ENCODE results near the gene COL5A1.
A peak's percentile ranks its signal among the peaks of the same experiment; 100 is the strongest.

The COL5A1 gene

GRCh38 chr9:134690301-134690751, 48.7 kb downstream of the COL5A1 start:
- H3K4me3 Mint-ChIP-seq, result no peak overlapping the region
- ATAC-seq, result no peak
- H3K27me3 Mint-ChIP-seq, result peaks cover 15% of the 10 kb centered on the region
- no peaks in the 10 kb centered on the region for H3K4me1 Mint-ChIP-seq
- no peaks in the 10 kb centered on the region for H3K9me3 Mint-ChIP-seq
- H3K27ac Mint-ChIP-seq, result no peak overlapping the region
- H3K36me3 Mint-ChIP-seq, result no peaks in the 10 kb centered on the region

GRCh38 chr9:134690946-134691694, 49.5 kb downstream of the COL5A1 start:
- Mint-ChIP-seq H3K27me3 (peaks cover 15% of the 10 kb centered on the region), H3K4me3 (no peak overlapping the region), H3K4me1 (no peaks in the 10 kb centered on the region), H3K27ac (no peak overlapping the region), H3K36me3 (no peaks in the 10 kb centered on the region), H3K9me3 (no peaks in the 10 kb centered on the region)
- no peak for ATAC-seq

- Mint-ChIP-seq H3K36me3 (no peaks in the 10 kb centered on the region), H3K4me3 (no peak overlapping the region), H3K27me3 (peaks cover 15% of the 10 kb centered on the region), H3K27ac (no peak overlapping the region), H3K9me3 (no peaks in the 10 kb centered on the region), H3K4me1 (no peaks in the 10 kb centered on the region)
- no peak for ATAC-seq
These were observed 50.3 kb downstream of the COL5A1 start for GRCh38 chr9:134691695-134692572.

GRCh38 chr9:134692573-134692860, 50.9 kb downstream of the COL5A1 start:
- H3K4me1 Mint-ChIP-seq, result no peaks in the 10 kb centered on the region
- ATAC-seq, result no peak
- no peak overlapping the region for H3K27ac Mint-ChIP-seq
- H3K4me3 Mint-ChIP-seq, result no peak overlapping the region
- no peaks in the 10 kb centered on the region for H3K9me3 Mint-ChIP-seq
- peaks cover 15% of the 10 kb centered on the region for H3K27me3 Mint-ChIP-seq
- H3K36me3 Mint-ChIP-seq, result no peaks in the 10 kb centered on the region

GRCh38 chr9:134693011-134693410, 51.4 kb downstream of the COL5A1 start:
- no peak for ATAC-seq
- Mint-ChIP-seq H3K27me3 (peaks cover 15% of the 10 kb centered on the region), H3K4me1 (no peaks in the 10 kb centered on the region), H3K9me3 (no peaks in the 10 kb centered on the region), H3K36me3 (no peaks in the 10 kb centered on the region), H3K27ac (no peak overlapping the region), H3K4me3 (no peak overlapping the region)

GRCh38 chr9:134693641-134694367, 52.2 kb downstream of the COL5A1 start:
- H3K27ac Mint-ChIP-seq, result no peak overlapping the region
- H3K27me3 Mint-ChIP-seq, result peaks cover 15% of the 10 kb centered on the region
- no peaks in the 10 kb centered on the region for H3K4me1 Mint-ChIP-seq
- no peak overlapping the region for H3K4me3 Mint-ChIP-seq
- H3K9me3 Mint-ChIP-seq, result no peaks in the 10 kb centered on the region
- H3K36me3 Mint-ChIP-seq, result no peaks in the 10 kb centered on the region
- ATAC-seq, result peak; percentile 40

GRCh38 chr9:134694368-134694665, 52.7 kb downstream of the COL5A1 start:
- H3K4me1 Mint-ChIP-seq, result no peaks in the 10 kb centered on the region
- no peak for ATAC-seq
- no peak overlapping the region for H3K4me3 Mint-ChIP-seq
- no peaks in the 10 kb centered on the region for H3K9me3 Mint-ChIP-seq
- no peak overlapping the region for H3K27ac Mint-ChIP-seq
- H3K27me3 Mint-ChIP-seq, result peaks cover 15% of the 10 kb centered on the region
- no peaks in the 10 kb centered on the region for H3K36me3 Mint-ChIP-seq

GRCh38 chr9:134694714-134695113, 53.1 kb downstream of the COL5A1 start:
- no peaks in the 10 kb centered on the region for H3K36me3 Mint-ChIP-seq
- no peaks in the 10 kb centered on the region for H3K4me1 Mint-ChIP-seq
- H3K4me3 Mint-ChIP-seq, result no peak overlapping the region
- H3K27me3 Mint-ChIP-seq, result peaks cover 15% of the 10 kb centered on the region
- no peak overlapping the region for H3K27ac Mint-ChIP-seq
- no peaks in the 10 kb centered on the region for H3K9me3 Mint-ChIP-seq
- peak; percentile 6 for ATAC-seq

GRCh38 chr9:134695144-134695543, 53.5 kb downstream of the COL5A1 start:
- Mint-ChIP-seq H3K4me3 (no peak overlapping the region), H3K27me3 (peaks cover 11% of the 10 kb centered on the region), H3K36me3 (no peaks in the 10 kb centered on the region), H3K4me1 (no peaks in the 10 kb centered on the region), H3K9me3 (no peaks in the 10 kb centered on the region), H3K27ac (no peak overlapping the region)
- ATAC-seq, result no peak

- H3K27me3 Mint-ChIP-seq, result peaks cover 9% of the 10 kb centered on the region
- H3K9me3 Mint-ChIP-seq, result no peaks in the 10 kb centered on the region
- no peak overlapping the region for H3K27ac Mint-ChIP-seq
- H3K4me3 Mint-ChIP-seq, result no peak overlapping the region
- no peak for ATAC-seq
- no peaks in the 10 kb centered on the region for H3K4me1 Mint-ChIP-seq
- no peaks in the 10 kb centered on the region for H3K36me3 Mint-ChIP-seq
These were observed 54.8 kb downstream of the COL5A1 start for GRCh38 chr9:134696433-134696832.

- no peaks in the 10 kb centered on the region for H3K4me1 Mint-ChIP-seq
These were observed 56.5 kb downstream of the COL5A1 start for GRCh38 chr9:134698111-134698510.

GRCh38 chr9:134698587-134699342, 57.2 kb downstream of the COL5A1 start:
- Mint-ChIP-seq H3K4me3 (no peak overlapping the region), H3K9me3 (no peaks in the 10 kb centered on the region), H3K27ac (no peak overlapping the region), H3K36me3 (no peaks in the 10 kb centered on the region), H3K4me1 (no peaks in the 10 kb centered on the region), H3K27me3 (peaks cover 9% of the 10 kb centered on the region)
- peak; percentile 14 for ATAC-seq

More at GRCh38 chr9:134698111-134698510, 56.5 kb downstream of the COL5A1 start:
- no peak overlapping the region for H3K4me3 Mint-ChIP-seq
- no peak overlapping the region for H3K27ac Mint-ChIP-seq
- peaks cover 9% of the 10 kb centered on the region for H3K27me3 Mint-ChIP-seq
- H3K36me3 Mint-ChIP-seq, result no peaks in the 10 kb centered on the region
- H3K9me3 Mint-ChIP-seq, result no peaks in the 10 kb centered on the region
- ATAC-seq, result no peak

- no peak overlapping the region for H3K27ac Mint-ChIP-seq
- H3K27me3 Mint-ChIP-seq, result peaks cover 9% of the 10 kb centered on the region
- H3K4me1 Mint-ChIP-seq, result no peaks in the 10 kb centered on the region
- no peak overlapping the region for H3K4me3 Mint-ChIP-seq
- H3K9me3 Mint-ChIP-seq, result no peaks in the 10 kb centered on the region
- no peaks in the 10 kb centered on the region for H3K36me3 Mint-ChIP-seq
- no peak for ATAC-seq
These were observed 57.7 kb downstream of the COL5A1 start for GRCh38 chr9:134699343-134699740.

- Mint-ChIP-seq H3K9me3 (no peaks in the 10 kb centered on the region), H3K4me1 (no peaks in the 10 kb centered on the region), H3K27ac (no peak overlapping the region), H3K27me3 (peaks cover 12% of the 10 kb centered on the region), H3K36me3 (no peaks in the 10 kb centered on the region), H3K4me3 (no peak overlapping the region)
- ATAC-seq, result no peak
These were observed 59.2 kb downstream of the COL5A1 start for GRCh38 chr9:134700636-134701350.

All from stimulated activated memory B cell treated with anti-CD40 and anti-IgM and Interleukin-4, amounts not matched to agents 10 μg/mL and 1 μg/mL and 100 μg/mL, for 72 hours (primary cell).